DND-41 (cell line): Measurements from ENCODE around the gene GRIN1.
A peak's percentile ranks its signal among the peaks of the same experiment; 100 is the strongest.

Experiments
- ATAC-seq: fragments of 200-7000 bp; cut with Tn5 transposase; 3 replicates; pipeline ENCODE4 v1.9.1; 2021; ENCODE audit warnings: low read depth; ENCODE audit not compliant: insufficient read depth
- DNase-seq: peaks from one replicate; pipeline ENCODE4 v3.0.0-alpha.2; 2020
- H2AFZ ChIP-seq: 2 replicates; pipeline ENCODE4 v1.6.0; 2012; ENCODE audit warnings: low read depth, low read length
- H3K27ac ChIP-seq: 2 replicates; pipeline ENCODE4 v1.5.1; 2012; ENCODE audit warnings: low read length, inconsistent platforms
- H3K27me3 ChIP-seq: fragments of 200-600 bp; sonication (generic); 2 replicates; pipeline ENCODE4 v1.6.0; 2012; ENCODE audit warnings: low read length, mild to moderate bottlenecking, inconsistent platforms; ENCODE audit not compliant: insufficient read depth, poor library complexity
- H3K36me3 ChIP-seq: 2 replicates; pipeline ENCODE4 v1.5.1; 2012; ENCODE audit warnings: low read length, inconsistent platforms; ENCODE audit not compliant: insufficient read depth
- H3K4me1 ChIP-seq: 2 replicates; pipeline ENCODE4 v1.5.1; 2012; ENCODE audit warnings: mild to moderate bottlenecking, low read length; ENCODE audit not compliant: insufficient read depth
- H3K4me2 ChIP-seq: 2 replicates; pipeline ENCODE4 v1.6.0; 2012; ENCODE audit warnings: mild to moderate bottlenecking, moderate library complexity, low read length, inconsistent platforms; ENCODE audit not compliant: insufficient read depth
- H3K4me3 ChIP-seq, 2 experiments: fragments of 200-600 bp in 1 of 2; shearing (Covaris generic) in 1 of 2; 2 replicates each; pipeline ENCODE4 v1.5.1; 2012 to 2016; ENCODE audit warnings: inconsistent platforms in 2 of 2, low read length in 2 of 2, mild to moderate bottlenecking in 2 of 2, low read depth in 1 of 2, moderate library complexity in 1 of 2
- H3K79me2 ChIP-seq: 2 replicates; pipeline ENCODE4 v1.6.0; 2012; ENCODE audit warnings: low read length, inconsistent platforms; ENCODE audit not compliant: insufficient read depth
- H3K9ac ChIP-seq: 2 replicates; pipeline ENCODE4 v1.6.0; 2012; ENCODE audit warnings: low read depth, mild to moderate bottlenecking, inconsistent platforms, low read length, moderate library complexity
- H3K9me3 ChIP-seq: 2 replicates; pipeline ENCODE4 v1.5.1; 2012; ENCODE audit warnings: low read length, moderate library complexity, mild to moderate bottlenecking, inconsistent platforms; ENCODE audit not compliant: insufficient read depth, severe bottlenecking
- H4K20me1 ChIP-seq: 2 replicates; pipeline ENCODE4 v1.6.0; 2012; ENCODE audit warnings: low read length; ENCODE audit not compliant: insufficient read depth
- CTCF ChIP-seq: IDR thresholded peaks from 2 replicates; pipeline ENCODE4 v1.5.1; 2012; ENCODE audit warnings: borderline replicate concordance, low read length, moderate library complexity, mild to moderate bottlenecking; ENCODE audit not compliant: poor library complexity, severe bottlenecking; ENCODE audit errors: extremely low read depth
- EZH2 ChIP-seq: IDR thresholded peaks from 3 replicates; pipeline ENCODE4 v1.6.1; 2012; ENCODE audit warnings: borderline replicate concordance, low read depth, mild to moderate bottlenecking, moderate library complexity, low read length, inconsistent platforms; ENCODE audit not compliant: severe bottlenecking

The GRIN1 gene

DNA sequence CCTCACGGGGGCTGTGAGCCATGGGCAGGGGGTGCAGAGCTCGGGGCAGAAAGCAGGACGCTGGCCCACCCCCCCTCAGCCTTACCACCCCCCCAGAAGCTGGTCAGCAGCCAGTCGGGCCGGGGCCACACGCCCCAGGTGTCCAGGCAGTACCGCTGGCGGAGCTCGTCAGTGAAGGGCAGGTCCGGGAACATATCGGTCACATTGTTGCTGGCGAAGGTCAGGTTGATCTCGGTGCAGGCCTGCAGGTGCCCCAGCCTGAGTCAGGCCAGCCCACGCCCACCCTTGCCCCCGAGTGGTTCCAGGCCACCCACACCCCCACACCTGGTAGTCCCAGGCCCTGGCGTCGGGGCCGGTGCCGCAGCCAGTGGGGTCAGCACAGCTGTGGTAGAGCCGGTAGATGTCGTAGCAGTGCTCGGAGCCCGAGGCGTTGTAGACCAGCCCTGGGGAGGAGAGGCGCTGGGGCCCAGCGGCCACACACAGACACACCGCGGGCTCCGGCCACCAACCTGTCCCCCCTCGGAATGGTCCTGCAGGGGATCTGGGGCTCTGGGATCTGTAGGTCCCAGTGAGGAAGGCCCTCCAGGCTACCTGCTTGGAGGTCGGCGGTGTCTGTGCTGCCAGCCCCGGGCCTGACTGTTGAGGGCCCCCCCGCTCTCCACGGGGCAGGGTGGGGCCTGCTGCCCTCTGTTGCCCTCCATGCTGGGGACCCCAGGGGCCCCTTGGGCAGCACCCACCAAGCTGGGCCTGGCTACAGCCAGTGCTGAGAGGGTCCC lies 27.0 kb upstream of the GRIN1 start:
- peaks cover 62% of the 10 kb centered on the region for H3K36me3 ChIP-seq
- no peak for TF ChIP-seq CTCF
- no peak overlapping the region for H3K9ac ChIP-seq

GRCh38 chr9:137112564-137113384 lies 26.2 kb upstream of the GRIN1 start:
- H3K4me1 ChIP-seq, result peaks cover 24% of the 10 kb centered on the region
- peak overlapping the region in 1 of 2 experiments; percentile 53; a peak in 2 of 4 replicates for H3K4me3 ChIP-seq
- H3K4me2 ChIP-seq, result peak overlapping the region; percentile 61
- 0 out of 2 replicates have a peak overlapping the region, but pooled peaks have one; percentile 26 for H3K9ac ChIP-seq
- H3K9me3 ChIP-seq, result no peaks in the 10 kb centered on the region
- no peak overlapping the region for H2AFZ ChIP-seq
- ATAC-seq (no peak), DNase-seq (no peak)
- peaks cover 17% of the 10 kb centered on the region for H3K79me2 ChIP-seq
- TF ChIP-seq CTCF (no peak), EZH2 (no peak)
- H3K27ac ChIP-seq, result no peak overlapping the region
- H3K36me3 ChIP-seq, result peaks cover 54% of the 10 kb centered on the region
- no peaks in the 10 kb centered on the region for H3K27me3 ChIP-seq
- 0 out of 2 replicates have a peak, but pooled peaks cover 8% of the 10 kb centered on the region for H4K20me1 ChIP-seq

More for the DNA sequence above, 27.0 kb upstream of the GRIN1 start:
- Histone ChIP-seq H3K79me2 (peaks cover 17% of the 10 kb centered on the region), H3K4me2 (no peak overlapping the region), H3K27me3 (no peaks in the 10 kb centered on the region), H2AFZ (no peak overlapping the region), H3K4me3 (no peak overlapping the region), H3K9me3 (no peaks in the 10 kb centered on the region), H4K20me1 (0 out of 2 replicates have a peak, but pooled peaks cover 9% of the 10 kb centered on the region), H3K4me1 (peaks cover 24% of the 10 kb centered on the region), H3K27ac (no peak overlapping the region)
- ATAC-seq (no peak), DNase-seq (no peak)

DNA sequence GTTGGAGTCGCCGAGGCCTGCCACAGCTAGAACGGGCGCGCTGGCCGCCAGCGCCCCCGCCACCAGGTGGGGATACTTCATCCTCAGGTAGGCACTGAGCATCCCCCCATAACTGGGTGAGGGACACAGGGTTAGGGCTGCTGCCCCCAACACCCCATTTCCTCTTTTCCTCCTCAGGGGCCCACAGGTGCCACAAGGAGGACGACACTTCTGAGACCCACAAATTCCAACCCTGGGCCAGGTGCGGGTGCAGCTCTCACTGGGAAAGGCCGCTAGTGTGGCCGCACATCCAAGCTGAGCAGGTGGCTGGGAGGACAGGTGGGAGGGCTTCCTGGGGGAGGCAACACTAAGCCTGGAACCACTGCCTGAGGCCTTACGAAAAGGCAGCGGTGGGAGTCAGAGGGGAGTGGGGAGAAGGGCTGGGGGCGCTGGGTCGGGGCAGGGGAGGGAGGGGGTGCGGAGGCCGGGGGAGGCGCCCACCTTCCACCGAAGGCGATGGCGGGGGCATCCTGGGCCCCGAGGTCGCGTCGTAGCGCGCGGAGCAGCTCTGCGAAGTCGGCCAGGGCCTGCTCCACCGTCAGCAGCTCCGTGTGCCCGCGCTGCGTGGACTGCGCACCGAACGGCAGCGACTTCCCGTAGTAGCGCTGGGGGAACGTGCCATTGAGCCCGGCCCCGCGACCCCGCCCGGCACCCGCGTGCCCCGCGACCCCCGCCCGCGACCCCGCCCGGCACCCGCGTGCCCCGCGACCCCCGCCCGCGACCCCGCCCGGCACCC lies 25.4 kb upstream of the GRIN1 start:
- TF ChIP-seq EZH2, result no peak
- TF ChIP-seq CTCF, result no peak
- ATAC-seq (no peak), DNase-seq (no peak)
- 0 out of 2 replicates have a peak, but pooled peaks cover 8% of the 10 kb centered on the region for H4K20me1 ChIP-seq
- no peaks in the 10 kb centered on the region for H3K27me3 ChIP-seq
- H3K79me2 ChIP-seq, result peaks cover 17% of the 10 kb centered on the region
- peak overlapping the region; percentile 26; the same call in 1 of the 2 replicates for H3K9ac ChIP-seq
- peaks cover 24% of the 10 kb centered on the region for H3K4me1 ChIP-seq
- no peak overlapping the region for H3K27ac ChIP-seq
- peak overlapping the region; percentile 61 for H3K4me2 ChIP-seq
- H3K4me3 ChIP-seq, result peak overlapping the region in 1 of 2 experiments; percentile 53; a peak in 2 of 4 replicates
- H2AFZ ChIP-seq, result no peak overlapping the region
- H3K9me3 ChIP-seq, result no peaks in the 10 kb centered on the region
- H3K36me3 ChIP-seq, result peaks cover 46% of the 10 kb centered on the region
